ENCODE data around the gene SP9. TPM values are rescaled to one million over a fixed set of nuclear protein-coding genes. Genes with fewer than 3 reads are reported as not detected.

Gene SP9
- polyA plus RNA-seq, 1 donor (not counting 4 experiments of a cell fraction or from before 2014, with no cell fraction given), result not detected

DNA sequence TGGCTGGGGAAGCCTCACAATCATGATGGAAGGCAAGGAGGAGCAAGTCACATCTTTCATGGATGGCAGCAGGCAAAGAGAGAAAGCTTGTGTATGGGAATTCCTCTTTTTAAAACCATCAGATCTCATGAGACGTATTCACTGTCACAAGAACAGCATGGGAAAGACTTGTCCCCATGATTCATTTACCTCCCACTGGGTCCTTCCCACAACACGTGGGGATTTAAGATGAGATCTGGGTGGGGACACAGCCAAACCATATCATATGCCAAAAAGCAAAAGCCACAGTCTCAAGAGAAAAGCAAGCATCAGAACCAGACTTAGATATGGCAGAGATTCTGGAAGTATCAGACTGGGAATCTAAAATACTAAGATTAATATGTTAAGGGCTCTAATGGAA is 30.8 kb downstream of the SP9 start:
- dilution Hi-C loops (cut with MboI; ENCODE audit: extremely low pct_ligation_motif_present, low sequenced_read_pairs), result no loop called here
- no peaks in the 10 kb centered on the region for H3K9me1 ChIP-seq (ENCODE audit: control insufficient read depth, extremely low read depth, insufficient read depth, low read length)
- no peak overlapping the region for H3K4me3 ChIP-seq (ENCODE audit: control insufficient read depth in 2 of 3, extremely low read depth in 1 of 3, insufficient read depth in 2 of 3, low read depth in 1 of 3, low read length in 3 of 3)
- H3K27me3 ChIP-seq (ENCODE audit: control insufficient read depth, extremely low read depth, insufficient read depth, low read length), result no peaks in the 10 kb centered on the region
- no peaks in the 10 kb centered on the region for H3K9me3 ChIP-seq (ENCODE audit: control insufficient read depth, low read depth, low read length)
- no peak overlapping the region for H3K27ac ChIP-seq (ENCODE audit: control insufficient read depth, insufficient read depth, low read length)
- no peak overlapping the region for H3K4me2 ChIP-seq (ENCODE audit: control insufficient read depth, extremely low read depth, insufficient read depth, low read depth, low read length)
- no peaks in the 10 kb centered on the region for H3K79me2 ChIP-seq (ENCODE audit: control insufficient read depth, insufficient read depth, low read length)
- no peak for FAIRE-seq
- TF ChIP-seq, protein P1, sequence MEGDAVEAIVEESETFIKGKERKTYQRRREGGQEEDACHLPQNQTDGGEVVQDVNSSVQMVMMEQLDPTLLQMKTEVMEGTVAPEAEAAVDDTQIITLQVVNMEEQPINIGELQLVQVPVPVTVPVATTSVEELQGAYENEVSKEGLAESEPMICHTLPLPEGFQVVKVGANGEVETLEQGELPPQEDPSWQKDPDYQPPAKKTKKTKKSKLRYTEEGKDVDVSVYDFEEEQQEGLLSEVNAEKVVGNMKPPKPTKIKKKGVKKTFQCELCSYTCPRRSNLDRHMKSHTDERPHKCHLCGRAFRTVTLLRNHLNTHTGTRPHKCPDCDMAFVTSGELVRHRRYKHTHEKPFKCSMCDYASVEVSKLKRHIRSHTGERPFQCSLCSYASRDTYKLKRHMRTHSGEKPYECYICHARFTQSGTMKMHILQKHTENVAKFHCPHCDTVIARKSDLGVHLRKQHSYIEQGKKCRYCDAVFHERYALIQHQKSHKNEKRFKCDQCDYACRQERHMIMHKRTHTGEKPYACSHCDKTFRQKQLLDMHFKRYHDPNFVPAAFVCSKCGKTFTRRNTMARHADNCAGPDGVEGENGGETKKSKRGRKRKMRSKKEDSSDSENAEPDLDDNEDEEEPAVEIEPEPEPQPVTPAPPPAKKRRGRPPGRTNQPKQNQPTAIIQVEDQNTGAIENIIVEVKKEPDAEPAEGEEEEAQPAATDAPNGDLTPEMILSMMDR (optimal IDR thresholded peaks at IDR 0.05 in 1 of 3, IDR thresholded peaks at IDR 0.05 in 1 of 3, conservative IDR thresholded peaks at IDR 0.05 in 1 of 3; ENCODE audit: extremely low read depth in 1 of 3, insufficient read depth in 2 of 3, low read length in 3 of 3), result no peak
- TF ChIP-seq EZH2 (IDR thresholded peaks at IDR 0.05; ENCODE audit: low read length), result no peak
- no peak overlapping the region for H2AFZ ChIP-seq (ENCODE audit: control insufficient read depth, low read length)
- no peaks in the 10 kb centered on the region for H3K4me1 ChIP-seq (ENCODE audit: control insufficient read depth, extremely low read depth, insufficient read depth, low read length)
- no peak overlapping the region for H3K9ac ChIP-seq (ENCODE audit: control insufficient read depth, extremely low read depth, insufficient read depth, low read length)
- no peaks in the 10 kb centered on the region for H4K20me1 ChIP-seq (ENCODE audit: control insufficient read depth, extremely low read depth, insufficient read depth, low read length)
- DNase-seq (ENCODE audit: low read depth, low spot score), result no peak
- peaks cover 3 to 4% of the 10 kb centered on the region in 2 experiments for H3K36me3 ChIP-seq (ENCODE audit: control insufficient read depth in 2 of 2, extremely low read depth in 1 of 2, insufficient read depth in 2 of 2, low read length in 2 of 2)

DNA sequence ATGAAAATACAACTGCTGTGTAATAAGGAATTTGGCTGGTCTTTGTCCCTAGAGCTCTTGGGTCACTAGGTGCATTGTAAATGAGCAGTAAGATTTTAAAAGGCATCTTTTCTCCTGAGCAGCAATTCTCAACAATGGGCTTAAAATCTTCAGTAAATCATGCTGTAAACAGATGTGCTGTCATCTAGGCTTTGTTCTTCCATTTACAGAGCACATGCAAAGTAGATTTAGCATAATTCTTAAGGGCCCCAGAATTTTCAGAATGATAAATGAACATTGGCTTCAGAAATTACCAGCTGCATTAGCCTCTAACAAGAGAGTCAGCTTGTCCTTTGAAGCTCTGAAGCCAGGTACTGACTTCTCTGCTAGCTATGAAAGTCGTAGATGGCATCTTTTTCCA is 33.9 kb downstream of the SP9 start:
- no peak for FAIRE-seq
- Histone ChIP-seq H3K9ac (ENCODE audit: control insufficient read depth, extremely low read depth, insufficient read depth, low read length) (no peak overlapping the region), H3K27ac (ENCODE audit: control insufficient read depth, insufficient read depth, low read length) (no peak overlapping the region), H3K9me3 (ENCODE audit: control insufficient read depth, low read depth, low read length) (no peaks in the 10 kb centered on the region), H3K36me3 (ENCODE audit: control insufficient read depth in 2 of 2, extremely low read depth in 1 of 2, insufficient read depth in 2 of 2, low read length in 2 of 2) (peaks cover 3 to 4% of the 10 kb centered on the region in 2 experiments), H3K27me3 (ENCODE audit: control insufficient read depth, extremely low read depth, insufficient read depth, low read length) (no peaks in the 10 kb centered on the region), H4K20me1 (ENCODE audit: control insufficient read depth, extremely low read depth, insufficient read depth, low read length) (no peaks in the 10 kb centered on the region), H3K9me1 (ENCODE audit: control insufficient read depth, extremely low read depth, insufficient read depth, low read length) (no peaks in the 10 kb centered on the region), H3K4me1 (ENCODE audit: control insufficient read depth, extremely low read depth, insufficient read depth, low read length) (no peaks in the 10 kb centered on the region), H3K4me2 (ENCODE audit: control insufficient read depth, extremely low read depth, insufficient read depth, low read depth, low read length) (no peak overlapping the region), H2AFZ (ENCODE audit: control insufficient read depth, low read length) (no peak overlapping the region), H3K79me2 (ENCODE audit: control insufficient read depth, insufficient read depth, low read length) (no peaks in the 10 kb centered on the region), H3K4me3 (ENCODE audit: control insufficient read depth in 2 of 3, extremely low read depth in 1 of 3, insufficient read depth in 2 of 3, low read depth in 1 of 3, low read length in 3 of 3) (no peak overlapping the region)
- dilution Hi-C loops (cut with MboI; ENCODE audit: extremely low pct_ligation_motif_present, low sequenced_read_pairs), result no loop called here
- TF ChIP-seq, protein P1 (optimal IDR thresholded peaks at IDR 0.05 in 1 of 3, IDR thresholded peaks at IDR 0.05 in 1 of 3, conservative IDR thresholded peaks at IDR 0.05 in 1 of 3; ENCODE audit: extremely low read depth in 1 of 3, insufficient read depth in 2 of 3, low read length in 3 of 3), result no peak
- no peak for TF ChIP-seq EZH2 (IDR thresholded peaks at IDR 0.05; ENCODE audit: low read length)
- DNase-seq (ENCODE audit: low read depth, low spot score), result no peak
